ENCODE data around the gene EGFLAM.
"Not testable (repeated sequence)": the region's sequence is repeated elsewhere in the genome, so short reads cannot be mapped to it uniquely, and the experiment has no call there.

The EGFLAM gene

GRCh38 chr5:38329132-38329715 lies 70.9 kb downstream of the EGFLAM start:
- DNase-seq (ENCODE audit: low read depth in 2 of 2): no peak

- DNase-seq (ENCODE audit: low read depth in 2 of 2): no peak
These were observed 71.8 kb downstream of the EGFLAM start for GRCh38 chr5:38330207-38330606.

- DNase-seq (ENCODE audit: low read depth in 2 of 2): no peak
These were observed 73.5 kb downstream of the EGFLAM start for GRCh38 chr5:38331831-38332230.

GRCh38 chr5:38333181-38333580 lies 74.8 kb downstream of the EGFLAM start:
- DNase-seq (ENCODE audit: low read depth in 2 of 2): not testable (repeated sequence)

- DNase-seq (ENCODE audit: low read depth in 2 of 2): no peak
These were observed 80.1 kb downstream of the EGFLAM start for GRCh38 chr5:38338455-38338854.

- no peak for DNase-seq (ENCODE audit: low read depth in 2 of 2)
These were observed 81.1 kb downstream of the EGFLAM start for GRCh38 chr5:38339446-38339845.

GRCh38 chr5:38341056-38341455 lies 82.7 kb downstream of the EGFLAM start:
- DNase-seq (ENCODE audit: low read depth in 2 of 2): no peak

GRCh38 chr5:38341641-38342040 lies 83.3 kb downstream of the EGFLAM start:
- DNase-seq (ENCODE audit: low read depth in 2 of 2): no peak

GRCh38 chr5:38342261-38342660 lies 83.9 kb downstream of the EGFLAM start:
- no peak for DNase-seq (ENCODE audit: low read depth in 2 of 2)

GRCh38 chr5:38344891-38345290 lies 86.5 kb downstream of the EGFLAM start:
- DNase-seq (ENCODE audit: low read depth in 2 of 2): no peak

GRCh38 chr5:38346593-38346992 lies 88.2 kb downstream of the EGFLAM start:
- DNase-seq (ENCODE audit: low read depth in 2 of 2): no peak

- DNase-seq (ENCODE audit: low read depth in 2 of 2): no peak
These were observed 88.8 kb downstream of the EGFLAM start for GRCh38 chr5:38347040-38347763.

- no peak for DNase-seq (ENCODE audit: low read depth in 2 of 2)
These were observed 89.5 kb downstream of the EGFLAM start for GRCh38 chr5:38347896-38348295.

- no peak for DNase-seq (ENCODE audit: low read depth in 2 of 2)
These were observed 102.1 kb downstream of the EGFLAM start for GRCh38 chr5:38360323-38361061.

GRCh38 chr5:38362713-38363112 lies 104.4 kb downstream of the EGFLAM start:
- DNase-seq (ENCODE audit: low read depth in 2 of 2): no peak

GRCh38 chr5:38364825-38365224 lies 106.5 kb downstream of the EGFLAM start:
- no peak for DNase-seq (ENCODE audit: low read depth in 2 of 2)

GRCh38 chr5:38367410-38367809 lies 109.1 kb downstream of the EGFLAM start:
- DNase-seq (ENCODE audit: low read depth in 2 of 2): no peak

- no peak for DNase-seq (ENCODE audit: low read depth in 2 of 2)
These were observed 109.6 kb downstream of the EGFLAM start for GRCh38 chr5:38367966-38368365.

GRCh38 chr5:38369692-38370091 lies 111.3 kb downstream of the EGFLAM start:
- DNase-seq (ENCODE audit: low read depth in 2 of 2): peak in 1 of 2 experiments; percentile 25

- DNase-seq (ENCODE audit: low read depth in 2 of 2): no peak
These were observed 112.2 kb downstream of the EGFLAM start for GRCh38 chr5:38370358-38371100.

GRCh38 chr5:38371596-38371995 lies 113.2 kb downstream of the EGFLAM start:
- no peak for DNase-seq (ENCODE audit: low read depth in 2 of 2)

GRCh38 chr5:38373743-38374142 lies 115.4 kb downstream of the EGFLAM start:
- peak; percentile 39 to 40 for DNase-seq (ENCODE audit: low read depth in 2 of 2)
